Caco-2 (cell line): ENCODE measurements around the gene GNAQ. TPM values are rescaled to one million over a fixed set of nuclear protein-coding genes. Genes with fewer than 3 reads are reported as not detected.

Experiments used
- BruUV-seq: library from RNA; stranded (reverse); fragments of 400-500 nt; replicated peaks from 2 replicates; lab custom pipeline; 2021; lab: Mats Ljungman, UMichigan
- CTCF ChIA-PET: fragments of 300-600 bp; sonication (Branson Sonifier 250); formaldehyde crosslinking; loops from one replicate; lab custom pipeline; 2022; ENCODE audit warnings: antibody characterized with exemption; lab: Charles Lee
- POLR2A ChIA-PET: fragments of 300-600 bp; sonication (Branson Sonifier 250); formaldehyde crosslinking; loops from one replicate; lab custom pipeline; 2022; ENCODE audit warnings: antibody characterized with exemption; lab: Charles Lee
- DNase-seq, 2 experiments: peaks; one replicate each; pipeline versions ENCODE4 v3.0.0 to v3.0.0-alpha.2; 2020 to 2022
- H3K27me3 ChIP-seq: replicated peaks from 2 replicates; pipeline ENCODE4 v1.6.0; 2011; ENCODE audit warnings: low read length; ENCODE audit not compliant: control insufficient read depth, insufficient read depth
- H3K36me3 ChIP-seq: 2 replicates; pipeline ENCODE4 v1.5.1; 2011; ENCODE audit warnings: low read length; ENCODE audit not compliant: control insufficient read depth, insufficient read depth
- H3K4me1 ChIP-seq: fragments of 250-450 bp; sonication (Bioruptor Pico); 2 replicates; pipeline ENCODE4 v1.5.1; 2020; ENCODE audit warnings: mild to moderate bottlenecking
- H3K4me3 ChIP-seq: 2 replicates; pipeline ENCODE4 v1.5.1; 2011; ENCODE audit warnings: low read depth, mild to moderate bottlenecking, control low read depth, low read length
- H3K9me3 ChIP-seq: fragments of 250-450 bp; sonication (Bioruptor Pico); 2 replicates; pipeline ENCODE4 v1.5.1; 2020; ENCODE audit warnings: mild to moderate bottlenecking, moderate library complexity
- H3K27ac Mint-ChIP-seq: one replicate; pipeline ENCODE4 v1.8.0; 2022; ENCODE audit warnings: mixed read lengths; ENCODE audit not compliant: unreplicated experiment
- H3K27me3 Mint-ChIP-seq: one replicate; pipeline ENCODE4 v1.8.0; 2022; ENCODE audit warnings: mixed read lengths; ENCODE audit not compliant: insufficient read depth, unreplicated experiment
- H3K36me3 Mint-ChIP-seq: one replicate; pipeline ENCODE4 v1.8.0; 2022; ENCODE audit warnings: mild to moderate bottlenecking, mixed read lengths; ENCODE audit not compliant: insufficient read depth, unreplicated experiment
- H3K4me1 Mint-ChIP-seq: one replicate; pipeline ENCODE4 v1.8.0; 2022; ENCODE audit warnings: low read depth, mixed read lengths; ENCODE audit not compliant: unreplicated experiment
- H3K4me3 Mint-ChIP-seq: one replicate; pipeline ENCODE4 v1.8.0; 2022; ENCODE audit warnings: mild to moderate bottlenecking, moderate library complexity, mixed read lengths; ENCODE audit not compliant: unreplicated experiment
- H3K9me3 Mint-ChIP-seq: one replicate; pipeline ENCODE4 v1.8.0; 2022; ENCODE audit warnings: mixed read lengths; ENCODE audit not compliant: unreplicated experiment
- intact Hi-C: fragments of 100-400 bp; cut with micrococcal nuclease; formaldehyde crosslinking; loops from one replicate; pipeline ENCODE4 v1.10.0; 2022; ENCODE audit not compliant: unreplicated experiment
- total RNA-seq: library from RNA; stranded (reverse); gene quantifications from 2 replicates; pipeline ENCODE4 v1.2.3, GENCODE V29; 2022
- TF ChIP-seq, protein P1 (sequence below), 2 experiments: fragments of 200-600 bp in 1 of 2; IDR thresholded peaks; 1 replicate in 1 of 2; 2 replicates in 1 of 2; pipeline versions ENCODE4 v1.5.1 to v1.8.0; 2011 to 2022; ENCODE audit warnings: antibody characterized with exemption in 1 of 2, control low read depth in 1 of 2, inconsistent platforms in 1 of 2, low read depth in 1 of 2, low read length in 1 of 2, mild to moderate bottlenecking in 1 of 2, moderate library complexity in 1 of 2; ENCODE audit not compliant: insufficient read depth in 1 of 2, severe bottlenecking in 1 of 2, unreplicated experiment in 1 of 2

Gene GNAQ
- total RNA-seq, 1 experiment from 2014 or later, result 10.1 TPM

GRCh38 chr9:78044886-78045285, 13.3 kb upstream of the GNAQ start:
- Mint-ChIP-seq H3K36me3 (no peaks in the 10 kb centered on the region), H3K9me3 (no peaks in the 10 kb centered on the region), H3K4me3 (no peak overlapping the region), H3K4me1 (no peaks in the 10 kb centered on the region), H3K27me3 (peaks cover 2% of the 10 kb centered on the region), H3K27ac (no peak overlapping the region)
- H3K4me1 ChIP-seq, result no peaks in the 10 kb centered on the region
- intact Hi-C loops, result no loop called here
- TF ChIP-seq, protein P1, sequence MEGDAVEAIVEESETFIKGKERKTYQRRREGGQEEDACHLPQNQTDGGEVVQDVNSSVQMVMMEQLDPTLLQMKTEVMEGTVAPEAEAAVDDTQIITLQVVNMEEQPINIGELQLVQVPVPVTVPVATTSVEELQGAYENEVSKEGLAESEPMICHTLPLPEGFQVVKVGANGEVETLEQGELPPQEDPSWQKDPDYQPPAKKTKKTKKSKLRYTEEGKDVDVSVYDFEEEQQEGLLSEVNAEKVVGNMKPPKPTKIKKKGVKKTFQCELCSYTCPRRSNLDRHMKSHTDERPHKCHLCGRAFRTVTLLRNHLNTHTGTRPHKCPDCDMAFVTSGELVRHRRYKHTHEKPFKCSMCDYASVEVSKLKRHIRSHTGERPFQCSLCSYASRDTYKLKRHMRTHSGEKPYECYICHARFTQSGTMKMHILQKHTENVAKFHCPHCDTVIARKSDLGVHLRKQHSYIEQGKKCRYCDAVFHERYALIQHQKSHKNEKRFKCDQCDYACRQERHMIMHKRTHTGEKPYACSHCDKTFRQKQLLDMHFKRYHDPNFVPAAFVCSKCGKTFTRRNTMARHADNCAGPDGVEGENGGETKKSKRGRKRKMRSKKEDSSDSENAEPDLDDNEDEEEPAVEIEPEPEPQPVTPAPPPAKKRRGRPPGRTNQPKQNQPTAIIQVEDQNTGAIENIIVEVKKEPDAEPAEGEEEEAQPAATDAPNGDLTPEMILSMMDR (IDR thresholded peaks at IDR 0.05; ENCODE audit: insufficient read depth in 1 of 2, low read depth in 1 of 2, low read length in 1 of 2, severe bottlenecking in 1 of 2, unreplicated experiment in 1 of 2), result no peak
- no peak overlapping the region for H3K4me3 ChIP-seq
- no peaks in the 10 kb centered on the region for H3K9me3 ChIP-seq
- H3K36me3 ChIP-seq, result no peaks in the 10 kb centered on the region
- DNase-seq, result no peak
- POLR2A ChIA-PET, result no interaction called here
- CTCF ChIA-PET, result no interaction called here
- BruUV-seq, result no TSS peak
- no peaks in the 10 kb centered on the region for H3K27me3 ChIP-seq

DNA sequence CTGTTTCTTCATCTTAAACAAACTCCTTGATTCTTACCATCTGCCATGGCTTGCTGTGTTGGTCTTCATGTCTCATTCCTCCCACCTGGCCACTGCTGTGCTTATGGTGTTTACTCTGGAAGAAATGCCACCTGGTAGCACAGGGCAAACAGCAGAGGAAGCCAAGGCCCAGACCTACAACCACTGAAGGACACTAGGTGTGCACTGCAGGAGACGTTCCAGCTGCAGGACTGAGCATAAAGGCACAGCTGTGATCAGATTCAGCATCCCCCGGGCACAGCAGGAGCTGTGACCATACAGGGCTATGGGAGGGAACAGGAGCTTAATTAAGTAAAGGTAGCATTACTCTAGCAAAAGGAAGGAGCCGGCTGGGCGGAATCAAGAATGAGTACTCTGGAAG, 12.6 kb upstream of the GNAQ start:
- ChIA-PET POLR2A (no interaction called here), CTCF (no interaction called here)
- H3K36me3 Mint-ChIP-seq, result no peaks in the 10 kb centered on the region
- H3K27me3 Mint-ChIP-seq, result peaks cover 2% of the 10 kb centered on the region
- H3K4me1 Mint-ChIP-seq, result no peaks in the 10 kb centered on the region
- H3K27me3 ChIP-seq, result no peaks in the 10 kb centered on the region
- TF ChIP-seq, protein P1 (IDR thresholded peaks at IDR 0.05; ENCODE audit: insufficient read depth in 1 of 2, low read depth in 1 of 2, low read length in 1 of 2, severe bottlenecking in 1 of 2, unreplicated experiment in 1 of 2), result no peak
- no peak for DNase-seq
- no peaks in the 10 kb centered on the region for H3K36me3 ChIP-seq
- H3K9me3 Mint-ChIP-seq, result no peaks in the 10 kb centered on the region
- H3K9me3 ChIP-seq, result no peaks in the 10 kb centered on the region
- BruUV-seq, result no TSS peak
- H3K4me3 ChIP-seq, result no peak overlapping the region
- intact Hi-C loops, result no loop called here
- no peaks in the 10 kb centered on the region for H3K4me1 ChIP-seq
- no peak overlapping the region for H3K4me3 Mint-ChIP-seq
- H3K27ac Mint-ChIP-seq, result no peak overlapping the region

GRCh38 chr9:78041971-78042370, 10.4 kb upstream of the GNAQ start:
- no TSS peak for BruUV-seq
- no peaks in the 10 kb centered on the region for H3K9me3 Mint-ChIP-seq
- CTCF ChIA-PET, result interaction anchor here (0.6 kb wide), 1 partner anchor 172 kb away, joined by 5 read pairs; no protein-coding TSS in a partner anchor
- H3K4me1 ChIP-seq, result no peaks in the 10 kb centered on the region
- intact Hi-C loops, result no loop called here
- no peaks in the 10 kb centered on the region for H3K27me3 ChIP-seq
- H3K4me1 Mint-ChIP-seq, result no peaks in the 10 kb centered on the region
- H3K4me3 ChIP-seq, result no peak overlapping the region
- H3K36me3 Mint-ChIP-seq, result no peaks in the 10 kb centered on the region
- no peak overlapping the region for H3K4me3 Mint-ChIP-seq
- H3K27me3 Mint-ChIP-seq, result no peaks in the 10 kb centered on the region
- POLR2A ChIA-PET, result no interaction called here
- no peak overlapping the region for H3K27ac Mint-ChIP-seq
- H3K36me3 ChIP-seq, result no peaks in the 10 kb centered on the region
- no peak for DNase-seq
- TF ChIP-seq, protein P1 (IDR thresholded peaks at IDR 0.05; ENCODE audit: insufficient read depth in 1 of 2, low read depth in 1 of 2, low read length in 1 of 2, severe bottlenecking in 1 of 2, unreplicated experiment in 1 of 2), result no peak
- no peaks in the 10 kb centered on the region for H3K9me3 ChIP-seq
